ENCODE results near the gene KMT2D.

KMT2D gene, protein sequence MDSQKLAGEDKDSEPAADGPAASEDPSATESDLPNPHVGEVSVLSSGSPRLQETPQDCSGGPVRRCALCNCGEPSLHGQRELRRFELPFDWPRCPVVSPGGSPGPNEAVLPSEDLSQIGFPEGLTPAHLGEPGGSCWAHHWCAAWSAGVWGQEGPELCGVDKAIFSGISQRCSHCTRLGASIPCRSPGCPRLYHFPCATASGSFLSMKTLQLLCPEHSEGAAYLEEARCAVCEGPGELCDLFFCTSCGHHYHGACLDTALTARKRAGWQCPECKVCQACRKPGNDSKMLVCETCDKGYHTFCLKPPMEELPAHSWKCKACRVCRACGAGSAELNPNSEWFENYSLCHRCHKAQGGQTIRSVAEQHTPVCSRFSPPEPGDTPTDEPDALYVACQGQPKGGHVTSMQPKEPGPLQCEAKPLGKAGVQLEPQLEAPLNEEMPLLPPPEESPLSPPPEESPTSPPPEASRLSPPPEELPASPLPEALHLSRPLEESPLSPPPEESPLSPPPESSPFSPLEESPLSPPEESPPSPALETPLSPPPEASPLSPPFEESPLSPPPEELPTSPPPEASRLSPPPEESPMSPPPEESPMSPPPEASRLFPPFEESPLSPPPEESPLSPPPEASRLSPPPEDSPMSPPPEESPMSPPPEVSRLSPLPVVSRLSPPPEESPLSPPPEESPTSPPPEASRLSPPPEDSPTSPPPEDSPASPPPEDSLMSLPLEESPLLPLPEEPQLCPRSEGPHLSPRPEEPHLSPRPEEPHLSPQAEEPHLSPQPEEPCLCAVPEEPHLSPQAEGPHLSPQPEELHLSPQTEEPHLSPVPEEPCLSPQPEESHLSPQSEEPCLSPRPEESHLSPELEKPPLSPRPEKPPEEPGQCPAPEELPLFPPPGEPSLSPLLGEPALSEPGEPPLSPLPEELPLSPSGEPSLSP (N-terminal part only)

DNA sequence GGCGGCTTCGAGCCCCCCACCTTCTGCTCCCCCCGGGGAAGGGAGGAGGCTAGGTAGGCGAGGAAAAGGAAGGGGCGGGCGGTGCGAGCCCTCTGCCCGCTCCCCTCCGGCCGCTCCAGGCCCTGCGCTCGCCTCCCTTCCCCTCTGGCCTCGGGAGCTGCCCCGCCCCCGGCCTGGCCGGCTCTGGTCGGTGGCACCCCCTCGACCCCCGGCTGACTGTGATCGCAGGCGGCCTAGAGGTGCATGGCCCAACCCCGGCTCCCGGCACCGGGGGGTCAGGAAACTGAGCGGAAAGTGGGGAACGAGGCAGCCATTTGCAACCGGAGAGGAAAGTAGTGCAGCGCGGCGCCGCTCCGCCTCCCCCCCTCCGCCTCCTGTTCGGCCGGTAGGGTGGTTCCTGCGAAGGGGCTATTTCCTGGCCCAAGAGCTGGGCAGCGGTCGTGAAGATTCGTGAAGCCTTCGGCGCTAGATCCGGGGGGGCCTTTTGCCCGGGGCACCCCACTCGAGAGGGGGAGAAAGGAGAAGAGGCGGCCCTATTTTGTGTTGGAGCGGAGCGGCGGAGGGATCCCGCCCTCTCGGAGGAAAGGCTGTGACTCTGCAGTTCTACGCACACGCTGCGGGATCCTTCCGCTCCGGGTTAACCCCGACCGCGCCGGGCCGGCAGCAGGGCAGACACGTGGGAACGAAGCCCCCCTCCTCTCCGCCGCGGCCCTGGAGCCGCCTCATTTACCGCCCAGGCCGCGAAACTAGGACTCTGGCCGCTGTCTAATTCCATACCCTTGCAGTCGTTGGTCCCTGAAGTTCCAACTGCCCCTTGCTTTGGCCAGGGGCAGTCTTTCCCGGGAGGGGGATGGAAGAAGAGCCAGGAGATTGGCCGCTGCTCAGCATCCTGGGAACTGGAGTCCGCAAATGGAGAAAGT lies at the start of gene KMT2D:
Gene KMT2D (minus strand): TSS at position 558 of the 920 bp plus-strand sequence. CDS start 5,470 bp downstream, outside the sequence.
- DNase-seq (ENCODE audit: low spot score), result peak; percentile 94

- DNase-seq (ENCODE audit: low spot score), result peak; percentile 31
Measured at GRCh38 chr12:49109641-49110463, 49.3 kb upstream of the KMT2D start.

DNA sequence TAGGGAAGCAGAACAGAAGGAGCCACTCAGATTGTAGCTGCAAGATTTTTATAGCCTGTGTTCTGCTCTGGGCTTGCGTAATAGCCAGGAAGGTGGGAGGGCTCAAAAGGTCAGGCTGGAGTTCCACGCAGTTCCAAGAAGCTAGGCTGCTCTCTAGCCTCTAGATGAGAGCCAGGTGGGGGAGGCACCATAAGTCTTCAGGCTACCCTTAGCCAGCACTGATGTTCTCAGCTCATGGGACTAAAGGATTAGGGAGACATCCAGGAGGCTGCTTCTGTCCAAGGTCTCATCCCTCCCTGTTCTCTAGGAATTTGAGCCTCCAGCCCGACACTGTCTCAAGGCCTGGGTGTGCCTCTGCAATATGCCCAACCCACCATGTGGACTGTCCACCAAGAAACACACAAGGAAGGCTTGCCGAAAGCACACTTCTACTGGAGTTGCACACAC lies 48.4 kb upstream of the KMT2D start:
- no peak for DNase-seq (ENCODE audit: low spot score)

DNA sequence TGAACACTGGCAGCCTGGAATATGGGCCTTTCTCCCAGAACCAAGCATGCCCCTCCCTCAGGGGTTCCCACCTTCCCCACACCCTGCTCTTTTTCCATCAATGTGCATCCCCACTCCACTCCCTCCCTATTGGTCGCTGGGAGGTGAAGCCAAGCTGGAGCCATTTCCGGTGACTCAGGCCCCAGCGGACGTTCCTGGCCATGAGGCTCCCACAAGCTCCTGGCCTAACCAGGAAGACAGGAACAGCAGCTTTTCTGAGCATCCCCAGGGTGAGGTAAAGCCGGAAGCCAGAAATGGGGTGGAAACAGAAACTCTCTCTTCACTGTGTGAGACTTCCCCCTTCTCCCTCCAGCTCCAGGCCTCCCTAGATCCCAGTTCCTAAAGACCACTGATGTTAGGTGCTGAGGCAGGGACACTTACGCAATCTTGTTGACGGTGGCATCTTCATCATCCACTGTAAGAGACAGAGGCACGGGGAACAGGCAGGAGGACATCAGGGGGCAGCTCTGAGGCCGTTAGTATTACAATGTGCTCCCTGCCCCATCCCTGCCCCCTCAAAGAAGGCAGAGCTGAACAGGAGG lies 45.0 kb upstream of the KMT2D start:
- DNase-seq (ENCODE audit: low spot score), result no peak

GRCh38 chr12:49104822-49105221 lies 44.2 kb upstream of the KMT2D start:
- no peak for DNase-seq (ENCODE audit: low spot score)

DNA sequence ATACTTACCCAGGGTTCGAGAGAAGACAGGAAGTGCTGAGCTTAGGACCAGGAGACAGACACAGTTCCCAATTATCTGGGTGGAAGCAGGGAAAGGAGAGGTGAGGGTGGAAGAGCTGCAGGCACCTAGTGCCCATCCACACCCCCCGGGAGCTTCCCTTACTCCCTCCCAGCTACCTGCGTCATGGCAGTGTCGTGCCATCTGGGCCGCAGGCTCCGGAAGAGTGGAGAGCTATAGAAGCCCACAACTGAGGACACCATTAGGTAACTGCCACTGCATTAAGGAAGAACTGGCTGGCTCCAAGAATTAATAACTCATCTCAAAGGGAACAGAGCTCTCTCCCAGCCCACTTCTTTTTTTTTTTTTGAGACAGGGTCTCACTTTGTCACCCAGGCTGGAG lies 39.8 kb upstream of the KMT2D start:
- no peak for DNase-seq (ENCODE audit: low spot score)

DNA sequence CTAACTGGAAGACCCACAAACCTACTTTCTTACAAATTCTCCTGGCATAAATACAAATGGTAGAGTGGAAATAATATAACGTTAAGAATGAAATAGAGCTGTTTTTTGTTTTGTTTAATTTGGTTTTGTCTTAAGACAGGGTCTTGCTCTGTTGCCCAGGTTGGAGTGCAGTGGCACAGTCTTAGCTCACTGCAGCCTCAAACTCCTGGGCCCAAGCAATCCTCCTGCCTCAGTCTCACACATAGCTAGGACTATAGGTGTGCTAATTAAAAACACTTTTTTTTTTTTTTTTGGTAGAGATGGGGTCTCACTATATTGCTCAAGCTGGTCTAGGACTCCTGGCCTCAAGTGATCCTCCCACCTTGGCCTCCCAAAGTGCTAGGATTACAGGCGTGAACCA lies 38.1 kb upstream of the KMT2D start:
- DNase-seq (ENCODE audit: low spot score), result no peak

DNA sequence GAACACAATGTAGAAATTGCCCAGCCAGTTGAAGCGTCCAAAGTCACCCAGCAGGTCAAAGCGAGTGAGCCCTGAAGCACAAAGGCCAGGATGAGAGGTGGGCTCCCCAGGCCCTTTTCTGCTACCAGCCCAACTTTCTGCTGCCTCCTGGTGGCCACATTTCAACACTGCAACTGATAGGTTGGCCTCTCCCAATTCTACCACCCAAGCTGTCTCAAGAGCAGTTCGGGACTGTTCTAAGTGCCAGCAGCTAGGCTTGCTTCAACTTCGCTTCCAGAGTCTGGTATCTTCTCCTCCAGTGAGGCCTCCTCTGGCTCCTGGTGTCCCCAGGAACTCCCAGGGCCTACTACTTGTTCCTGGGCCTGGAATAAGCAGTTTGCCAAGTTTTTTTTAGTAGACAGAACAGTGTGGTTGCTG lies 37.4 kb upstream of the KMT2D start:
- DNase-seq (ENCODE audit: low spot score), result peak; percentile 80

GRCh38 chr12:49097381-49097780 lies 36.8 kb upstream of the KMT2D start:
- no peak for DNase-seq (ENCODE audit: low spot score)

- DNase-seq (ENCODE audit: low spot score), result no peak
Measured at GRCh38 chr12:49094975-49095365, 34.4 kb upstream of the KMT2D start.

GRCh38 chr12:49094160-49094974 lies 33.8 kb upstream of the KMT2D start, which contains the start of gene DHH:
Gene DHH, minus strand, starts transcription at chr12:49094801. Its CDS starts 289 bp downstream, at chr12:49094512.
- no peak for DNase-seq (ENCODE audit: low spot score)

GRCh38 chr12:49093792-49094159 lies 33.2 kb upstream of the KMT2D start:
- DNase-seq (ENCODE audit: low spot score), result no peak

- DNase-seq (ENCODE audit: low spot score), result no peak
Measured at GRCh38 chr12:49092816-49093406, 32.3 kb upstream of the KMT2D start.

DNA sequence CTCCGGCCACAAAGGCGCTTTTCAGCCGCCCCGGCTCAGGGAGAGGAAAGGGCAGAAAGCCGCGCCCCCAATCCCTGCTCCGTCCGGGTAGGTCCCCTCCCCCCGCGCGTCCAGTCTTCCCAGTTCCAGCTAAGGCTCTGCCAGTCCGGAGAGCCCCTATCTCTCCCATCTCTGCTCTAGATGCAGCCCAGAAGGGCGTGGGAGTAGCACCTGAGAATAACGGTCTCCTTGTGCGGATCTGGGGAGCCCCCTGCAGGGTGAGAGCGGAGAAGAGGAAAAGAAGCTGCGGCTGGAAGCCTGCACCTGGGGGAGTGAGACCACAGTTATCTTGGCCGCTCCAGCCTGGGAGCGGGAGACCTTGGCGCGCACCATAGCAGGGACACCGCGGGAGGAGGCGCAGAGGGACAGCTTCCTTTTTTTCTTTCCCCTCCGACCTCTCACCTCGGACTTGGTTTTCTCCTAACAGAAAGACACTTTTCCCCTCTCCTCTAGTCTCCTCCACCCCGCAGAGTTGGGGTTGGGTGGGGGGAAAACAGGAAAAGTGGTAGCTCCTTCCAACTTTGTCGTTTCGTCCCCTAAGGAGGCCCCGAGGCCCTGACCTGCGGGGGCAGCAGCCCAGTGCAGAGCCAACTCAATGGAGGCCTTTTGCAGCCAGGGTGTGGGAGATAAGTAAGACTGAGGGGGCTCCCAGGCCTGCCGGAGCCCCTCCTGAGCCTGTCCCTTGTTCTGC lies 31.7 kb upstream of the KMT2D start:
- DNase-seq (ENCODE audit: low spot score), result peak; percentile 70

DNA sequence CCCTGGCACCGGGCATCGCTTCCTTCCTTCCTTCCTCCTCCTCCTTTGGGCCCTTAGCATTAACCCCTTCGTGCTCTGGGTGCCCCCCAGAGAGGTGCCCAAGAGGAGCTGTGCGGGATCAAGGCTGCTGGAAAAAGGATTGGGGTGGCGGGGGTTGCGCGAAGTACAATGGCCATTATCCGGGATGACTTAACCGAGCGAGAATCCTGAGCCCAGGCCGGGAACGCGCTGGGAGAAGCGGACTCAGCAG lies 31.2 kb upstream of the KMT2D start:
- DNase-seq (ENCODE audit: low spot score), result no peak

DNA sequence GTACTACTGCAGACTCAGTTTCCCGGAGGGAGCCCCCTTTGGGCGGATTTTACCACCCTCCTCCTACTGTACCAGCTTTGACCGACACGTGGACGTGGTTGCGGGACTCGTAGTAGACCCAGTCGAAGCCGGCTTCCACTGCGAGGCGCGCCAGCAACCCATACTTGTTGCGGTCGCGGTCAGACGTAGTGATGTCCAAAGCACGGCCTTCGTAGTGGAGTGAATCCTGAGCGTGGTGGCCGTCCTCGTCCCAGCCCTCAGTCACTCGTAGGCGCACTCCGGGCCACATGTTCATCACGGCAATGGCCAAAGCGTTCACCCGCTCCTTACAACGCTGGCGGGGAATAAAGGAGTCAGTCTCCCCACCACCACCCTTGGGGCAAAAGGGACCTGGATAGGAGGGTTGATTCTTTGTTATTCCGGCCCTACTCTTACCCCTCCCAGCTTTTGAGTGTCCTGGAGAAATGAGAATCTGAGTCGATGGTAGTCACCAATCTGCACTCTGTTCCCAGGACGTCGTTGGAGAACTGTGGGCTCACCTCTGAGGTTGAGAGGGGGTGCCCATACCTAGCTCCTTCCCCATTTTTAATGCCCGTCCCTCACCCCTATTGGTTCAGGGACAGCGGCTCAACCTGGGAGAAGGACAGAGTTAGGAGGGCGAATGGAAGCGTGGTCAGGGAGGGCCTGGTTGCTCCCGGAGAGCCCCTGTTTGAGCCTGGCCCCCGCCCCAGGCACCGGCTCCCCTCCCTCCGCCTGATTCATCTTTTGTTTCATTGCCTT lies 30.7 kb upstream of the KMT2D start:
- no peak for DNase-seq (ENCODE audit: low spot score)

DNA sequence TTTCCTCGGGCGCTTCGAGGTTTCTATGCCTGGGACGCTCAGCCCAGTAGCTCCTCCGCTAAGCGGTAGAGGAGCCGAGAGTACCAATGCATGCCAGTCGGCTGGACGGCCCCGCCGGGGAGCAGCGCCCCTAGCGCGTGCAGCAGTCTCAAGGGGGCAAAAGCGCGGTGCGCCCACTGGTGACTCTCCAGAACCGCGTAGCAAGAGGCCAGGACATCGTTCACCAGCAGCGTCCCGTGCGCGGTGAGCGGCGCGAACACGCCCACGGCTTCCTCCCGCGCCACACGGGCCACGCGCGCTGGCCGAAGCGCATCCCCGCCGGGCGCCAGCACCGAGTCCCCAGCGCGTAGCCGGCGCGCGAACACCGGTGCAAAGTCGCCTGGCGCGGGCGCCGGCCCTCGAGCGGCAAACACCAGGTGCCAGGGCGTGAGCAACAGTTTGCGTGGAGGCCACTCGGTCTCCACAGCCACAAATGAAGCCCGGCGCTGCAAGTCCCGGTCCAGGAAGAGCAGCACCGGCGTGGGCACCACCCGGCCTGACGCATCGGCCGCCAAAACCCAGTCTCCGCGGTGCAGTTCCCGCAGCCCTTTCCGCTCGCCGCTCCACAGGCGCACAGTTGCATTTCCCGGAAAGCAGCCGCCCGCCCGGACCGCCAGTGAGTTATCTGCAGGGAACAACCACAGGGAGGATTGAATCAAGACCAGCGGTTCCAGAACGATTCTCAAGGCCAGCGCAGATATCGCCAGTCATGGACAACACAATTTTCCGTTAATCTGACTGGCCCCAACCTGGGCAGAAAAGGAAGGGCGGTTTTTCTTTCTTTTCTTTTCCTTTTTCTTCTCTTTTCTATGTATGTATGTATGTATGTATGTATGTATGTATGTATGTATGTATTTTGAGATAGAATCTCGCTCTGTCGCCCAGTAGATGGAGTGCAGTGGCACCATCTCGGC lies 29.5 kb upstream of the KMT2D start:
- DNase-seq (ENCODE audit: low spot score), result no peak
